ENCODE data around the gene KRTAP4-6. TPM values are rescaled to one million over a fixed set of nuclear protein-coding genes. Genes with fewer than 3 reads are reported as not detected.
"Not testable (repeated sequence)": the region's sequence is repeated elsewhere in the genome, so short reads cannot be mapped to it uniquely, and the experiment has no call there.

The KRTAP4-6 gene
- total and polyA plus RNA-seq, 2 of the 8 experiments (the other 6 are each of a cell fraction or from before 2014, with no cell fraction given): not detected

DNA sequence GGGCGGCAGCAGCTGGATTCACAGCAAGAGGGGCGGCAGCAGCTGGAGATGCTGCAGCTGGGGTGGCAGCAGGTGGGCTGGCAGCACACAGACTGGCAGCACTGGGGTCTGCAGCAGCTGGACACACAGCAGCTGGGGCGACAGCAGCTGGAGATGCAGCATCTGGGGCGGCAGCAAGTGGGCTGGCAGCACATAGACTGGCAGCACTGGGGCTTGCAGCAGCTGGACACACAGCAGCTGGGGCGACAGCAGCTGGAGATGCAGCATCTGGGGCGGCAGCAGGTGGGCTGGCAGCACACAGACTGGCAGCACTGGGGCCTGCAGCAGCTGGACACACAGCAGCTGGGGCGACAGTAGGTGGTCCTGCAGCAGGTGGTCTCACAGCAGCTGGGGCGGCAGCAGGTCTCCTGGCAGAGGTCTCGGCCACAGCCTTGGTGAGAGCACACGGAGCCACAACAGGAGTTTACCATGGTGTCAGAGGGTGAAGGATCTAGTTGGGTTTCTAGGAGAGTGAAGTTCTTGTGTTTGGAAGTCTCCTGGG is 22.4 kb downstream of the KRTAP4-6 start, which contains the start of gene KRTAP4-11:
Gene KRTAP4-11, minus strand, starts transcription at position 528 of the 541 bp plus-strand sequence. Its CDS starts 58 bp downstream, at position 470.
- H3K56ac ChIP-seq (replicated peaks; ENCODE audit: insufficient read length, low read depth, low read length); H3K27me3 ChIP-seq (replicated peaks in 1 of 4; ENCODE audit: control insufficient read depth in 3 of 4, extremely low read depth in 1 of 4, insufficient read depth in 3 of 4, low read length in 3 of 4); H4K8ac ChIP-seq (ENCODE audit: extremely low read depth, insufficient read depth, low read length); H3K79me1 ChIP-seq (ENCODE audit: low read depth, low read length); DNase-seq (ENCODE audit: low read depth in 1 of 2, low spot score in 2 of 2); H3K9ac ChIP-seq (replicated peaks in 1 of 4; ENCODE audit: extremely low read depth in 1 of 4, low read depth in 3 of 4, low read length in 3 of 4); H3K27ac ChIP-seq (ENCODE audit: low read depth, low read length); H4K20me1 ChIP-seq (replicated peaks in 1 of 2; ENCODE audit: control insufficient read depth in 1 of 2, insufficient read depth in 2 of 2, low read length in 2 of 2); FAIRE-seq; H3K23ac ChIP-seq (ENCODE audit: insufficient read length); H2AK5ac ChIP-seq (ENCODE audit: low read depth, low read length); H3K79me2 ChIP-seq (ENCODE audit: control insufficient read depth in 1 of 2, insufficient read depth in 2 of 2, low read length in 2 of 2); H2AFZ ChIP-seq (ENCODE audit: low read length); H2BK12ac ChIP-seq (ENCODE audit: low read depth, low read length); H3K4me3 ChIP-seq (ENCODE audit: extremely low read depth in 1 of 4, insufficient read depth in 2 of 4, low read depth in 3 of 4, low read length in 4 of 4); H3K4ac ChIP-seq (replicated peaks; ENCODE audit: insufficient read length, low read depth, low read length); CTCF ChIA-PET (ENCODE audit: partially characterized antibody); H3K23me2 ChIP-seq (ENCODE audit: low read depth, low read length); H3K9me3 ChIP-seq (ENCODE audit: insufficient read depth in 2 of 2, low read depth in 1 of 2, low read length in 1 of 2); H2BK15ac ChIP-seq (ENCODE audit: low read length); H3K4me2 ChIP-seq (ENCODE audit: insufficient read depth in 1 of 2, low read depth in 2 of 2, low read length in 2 of 2); H3K4me1 ChIP-seq (replicated peaks in 1 of 4; ENCODE audit: control insufficient read depth in 3 of 4, insufficient read depth in 4 of 4, low read length in 3 of 4); H3K14ac ChIP-seq (ENCODE audit: insufficient read length); H2BK20ac ChIP-seq (ENCODE audit: low read length); H4K91ac ChIP-seq (replicated peaks; ENCODE audit: insufficient read length, low read length); H2BK5ac ChIP-seq (ENCODE audit: low read depth, low read length); H4K5ac ChIP-seq (ENCODE audit: insufficient read length, low read depth, low read length); H3K18ac ChIP-seq (ENCODE audit: extremely low read depth, low read length); H2BK120ac ChIP-seq (replicated peaks; ENCODE audit: low read depth, low read length); H3K36me3 ChIP-seq (ENCODE audit: control insufficient read depth in 2 of 4, insufficient read depth in 4 of 4, low read length in 3 of 4); POLR2A ChIA-PET (ENCODE audit: partially characterized antibody): not testable (repeated sequence)
- WGBS, 2 experiments (ENCODE audit: extremely low coverage in 1 of 2, insufficient coverage in 1 of 2, insufficient read length in 1 of 2, insufficient replicate concordance in 2 of 2, low coverage in 1 of 2, low lambda C conversion rate in 2 of 2, missing lambda C conversion rate in 1 of 2): 80% methylated on average over 10 of the region's 10 CpGs; no CpG with 5 or more reads in 1 of the 2 experiments

Measured in H1 (cell line).